ENCODE data around the gene CTNNB1.

The CTNNB1 gene

GRCh38 chr3:41213588-41213987 is 14.3 kb downstream of the CTNNB1 start:
- H3K4me3 ChIP-seq (ENCODE audit: control insufficient read depth, low read depth, low read length) = no peak overlapping the region
- no peak for DNase-seq (ENCODE audit: low read depth)
- no peak for TF ChIP-seq CTCF (conservative IDR thresholded peaks at IDR 0.05; ENCODE audit: control insufficient read depth, insufficient read depth, low read depth, low read length)

- no peak for DNase-seq (ENCODE audit: low read depth)
- no peak for TF ChIP-seq CTCF (conservative IDR thresholded peaks at IDR 0.05; ENCODE audit: control insufficient read depth, insufficient read depth, low read depth, low read length)
- H3K4me3 ChIP-seq (ENCODE audit: control insufficient read depth, low read depth, low read length) = no peak overlapping the region
Observed at GRCh38 chr3:41216422-41216821, 17.1 kb downstream of the CTNNB1 start.

- TF ChIP-seq CTCF (conservative IDR thresholded peaks at IDR 0.05; ENCODE audit: control insufficient read depth, insufficient read depth, low read depth, low read length) = no peak
- no peak overlapping the region for H3K4me3 ChIP-seq (ENCODE audit: control insufficient read depth, low read depth, low read length)
- DNase-seq (ENCODE audit: low read depth) = no peak
Observed at GRCh38 chr3:41216993-41217392, 17.7 kb downstream of the CTNNB1 start.

- no peak overlapping the region for H3K4me3 ChIP-seq (ENCODE audit: control insufficient read depth, low read depth, low read length)
- no peak for TF ChIP-seq CTCF (conservative IDR thresholded peaks at IDR 0.05; ENCODE audit: control insufficient read depth, insufficient read depth, low read depth, low read length)
- DNase-seq (ENCODE audit: low read depth) = no peak
Observed at GRCh38 chr3:41219424-41219823, 20.1 kb downstream of the CTNNB1 start.

- no peak for DNase-seq (ENCODE audit: low read depth)
- TF ChIP-seq CTCF (conservative IDR thresholded peaks at IDR 0.05; ENCODE audit: control insufficient read depth, insufficient read depth, low read depth, low read length) = no peak
- no peak overlapping the region for H3K4me3 ChIP-seq (ENCODE audit: control insufficient read depth, low read depth, low read length)
Observed at GRCh38 chr3:41220906-41221677, 21.8 kb downstream of the CTNNB1 start.

GRCh38 chr3:41222012-41222411 is 22.7 kb downstream of the CTNNB1 start:
- H3K4me3 ChIP-seq (ENCODE audit: control insufficient read depth, low read depth, low read length) = no peak overlapping the region
- no peak for TF ChIP-seq CTCF (conservative IDR thresholded peaks at IDR 0.05; ENCODE audit: control insufficient read depth, insufficient read depth, low read depth, low read length)
- DNase-seq (ENCODE audit: low read depth) = no peak

Measured in fibroblast of mammary gland (primary cell).